Iris pigment epithelial cell (primary cell): ENCODE data around the gene GARNL3.

Experiments used
- DNase-seq: peaks from one replicate; pipeline ENCODE4 v3.0.0-alpha.2; 2011; ENCODE audit warnings: low read depth

The GARNL3 gene

DNA sequence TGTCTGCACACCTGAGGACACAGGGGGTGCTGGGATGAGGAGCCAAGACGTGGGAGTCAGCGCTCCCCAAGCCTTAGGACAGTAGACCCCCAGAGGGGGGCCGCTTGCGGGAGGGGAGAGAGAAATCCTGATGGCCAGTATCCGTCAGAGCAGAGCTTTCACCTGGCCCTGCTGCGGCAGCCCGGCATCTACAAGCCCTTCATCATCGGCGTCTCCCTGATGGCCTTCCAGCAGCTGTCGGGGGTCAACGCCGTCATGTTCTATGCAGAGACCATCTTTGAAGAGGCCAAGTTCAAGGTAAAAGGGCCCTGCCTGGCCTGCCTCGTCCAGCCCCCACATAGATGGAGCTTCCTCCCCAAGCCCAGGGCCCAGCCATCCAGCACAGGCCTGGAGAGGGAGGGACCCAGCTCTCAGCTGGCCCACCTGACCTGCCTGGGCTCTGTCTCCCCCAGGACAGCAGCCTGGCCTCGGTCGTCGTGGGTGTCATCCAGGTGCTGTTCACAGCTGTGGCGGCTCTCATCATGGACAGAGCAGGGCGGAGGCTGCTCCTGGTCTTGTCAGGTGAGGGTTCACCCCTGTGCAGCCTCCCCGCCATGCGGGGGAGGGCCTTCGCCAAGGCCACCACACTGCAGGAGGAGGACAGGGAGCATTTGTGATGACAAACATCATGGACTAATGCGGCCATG lies 139.1 kb downstream of the GARNL3 start:
- DNase-seq: no peak

DNA sequence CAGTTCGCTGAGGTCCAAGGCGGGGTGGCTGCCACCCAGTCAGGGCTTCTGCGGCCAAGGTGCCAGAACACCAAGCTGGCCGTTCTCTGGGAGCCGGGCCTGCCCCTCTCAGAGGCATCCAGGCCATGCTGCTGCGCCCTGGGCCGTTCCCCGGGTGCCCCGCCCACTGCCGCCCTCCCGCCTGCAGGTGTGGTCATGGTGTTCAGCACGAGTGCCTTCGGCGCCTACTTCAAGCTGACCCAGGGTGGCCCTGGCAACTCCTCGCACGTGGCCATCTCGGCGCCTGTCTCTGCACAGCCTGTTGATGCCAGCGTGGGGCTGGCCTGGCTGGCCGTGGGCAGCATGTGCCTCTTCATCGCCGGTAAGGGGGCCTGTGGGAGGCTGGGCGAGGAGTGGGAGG lies 140.1 kb downstream of the GARNL3 start:
- no peak for DNase-seq

- no peak for DNase-seq
Measured at GRCh38 chr9:127405344-127406125, 141.0 kb downstream of the GARNL3 start.

GRCh38 chr9:127406799-127407491 lies 142.4 kb downstream of the GARNL3 start:
- no peak for DNase-seq

DNA sequence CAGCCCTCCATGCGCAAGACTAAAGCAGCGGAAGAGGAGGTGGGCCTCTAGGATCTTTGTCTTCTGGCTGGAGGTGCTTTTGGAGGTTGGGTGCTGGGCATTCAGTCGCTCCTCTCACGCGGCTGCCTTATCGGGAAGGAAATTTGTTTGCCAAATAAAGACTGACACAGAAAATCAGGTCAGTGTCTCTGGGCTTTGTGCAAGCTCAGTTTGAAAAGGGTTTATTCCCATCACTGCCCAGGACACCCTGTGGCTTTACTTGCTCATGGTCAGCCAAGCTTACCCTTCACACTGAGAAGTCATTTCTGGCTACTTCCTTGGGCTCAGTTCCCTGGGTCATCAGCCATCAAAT lies 142.9 kb downstream of the GARNL3 start:
- no peak for DNase-seq

GRCh38 chr9:127411122-127411521 lies 146.5 kb downstream of the GARNL3 start:
- DNase-seq: no peak

GRCh38 chr9:127415141-127415540 lies 150.6 kb downstream of the GARNL3 start:
- DNase-seq: no peak

GRCh38 chr9:127415657-127416056 lies 151.1 kb downstream of the GARNL3 start:
- DNase-seq: no peak

GRCh38 chr9:127417131-127418036 lies 152.8 kb downstream of the GARNL3 start:
- DNase-seq: peak; percentile 12

- DNase-seq: peak; percentile 17
Measured at GRCh38 chr9:127418037-127418471, 153.5 kb downstream of the GARNL3 start.

DNA sequence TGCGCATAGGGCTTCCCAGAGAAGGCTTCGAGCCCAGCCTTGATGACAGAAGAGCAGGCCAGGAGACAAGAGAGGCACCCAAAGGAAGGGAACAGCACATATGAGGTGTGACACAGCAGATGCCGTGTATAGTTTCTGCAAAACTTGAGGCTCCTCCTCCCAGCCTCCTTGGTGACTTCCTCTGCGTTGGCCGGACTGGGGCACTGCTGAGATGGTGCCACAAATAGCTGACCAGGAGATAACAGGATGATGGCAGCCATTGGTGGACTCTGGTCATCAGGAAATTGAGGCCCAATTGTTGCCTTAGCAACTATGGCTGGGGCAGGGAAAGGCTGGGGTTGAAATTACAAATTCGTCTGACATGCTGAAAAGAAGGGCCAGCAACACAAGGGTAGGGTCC lies 154.8 kb downstream of the GARNL3 start:
- no peak for DNase-seq

DNA sequence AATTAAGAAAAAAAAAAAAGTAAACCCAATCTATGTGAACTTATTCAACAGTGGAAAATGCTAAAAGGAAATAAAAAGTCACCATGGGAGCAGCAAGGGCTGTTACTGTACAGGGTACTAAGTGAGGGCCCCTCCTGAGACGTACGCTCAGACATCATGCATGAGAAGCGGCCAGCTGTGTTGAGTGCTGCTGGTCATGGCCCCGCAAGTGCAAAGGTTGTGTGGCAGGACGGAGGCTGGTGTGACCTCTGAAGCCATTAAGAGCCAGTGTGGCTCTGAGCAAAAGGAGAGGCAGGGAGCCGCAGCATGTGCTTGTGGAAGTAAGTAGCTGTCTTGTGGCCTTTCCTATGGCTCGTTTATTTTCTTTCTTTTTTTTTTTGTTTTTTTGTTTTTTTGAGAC lies 156.5 kb downstream of the GARNL3 start:
- DNase-seq: no peak

DNA sequence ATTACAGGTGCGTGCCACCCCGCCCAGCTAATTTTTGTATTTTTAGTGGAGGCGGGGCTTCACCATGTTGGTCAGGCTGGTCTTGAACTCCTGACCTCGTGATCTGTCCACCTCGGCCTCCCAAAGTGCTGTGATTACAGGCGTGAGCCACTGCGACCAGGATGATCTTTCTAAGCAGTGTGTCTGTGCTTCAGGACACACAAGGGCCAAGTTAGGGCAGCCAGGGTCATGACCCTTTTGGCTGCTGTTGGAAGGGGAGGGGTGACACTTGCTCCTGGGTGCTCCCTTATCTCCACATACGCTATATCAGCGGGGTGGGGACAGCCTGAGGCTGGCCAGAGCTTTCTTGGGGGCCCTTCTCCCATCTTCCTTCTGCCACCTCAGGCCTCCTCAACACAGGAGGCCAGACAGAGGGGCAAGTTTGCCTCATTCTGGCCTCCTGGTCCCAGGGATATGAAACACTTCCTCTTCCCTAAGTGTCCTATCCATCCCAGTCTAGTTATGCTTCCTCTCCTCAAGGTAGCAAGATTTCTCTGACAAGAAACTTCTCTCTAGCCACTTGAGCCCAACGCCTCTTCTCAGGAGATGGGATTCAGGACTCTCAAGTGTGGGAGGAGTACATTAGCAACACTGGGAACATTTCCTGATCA lies 157.7 kb downstream of the GARNL3 start:
- DNase-seq: no peak

DNA sequence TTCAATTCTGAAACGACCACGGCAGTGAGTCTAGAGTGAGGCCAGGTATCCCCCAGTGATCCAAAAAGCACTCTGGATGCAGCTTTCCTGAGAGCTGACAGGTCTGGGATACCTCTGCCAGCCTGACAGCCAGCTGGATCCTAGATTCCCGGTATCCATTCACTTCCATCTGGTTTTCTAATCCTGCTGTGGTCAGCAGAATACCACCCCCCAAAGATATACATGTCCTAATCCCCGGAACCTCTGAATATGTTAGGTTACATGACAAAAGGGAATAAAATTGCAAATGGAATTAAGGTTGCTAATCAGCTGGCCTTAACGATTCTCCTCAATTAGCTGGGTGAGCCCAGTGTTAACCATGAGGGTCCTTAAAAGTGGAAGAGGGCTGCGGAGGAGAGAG lies 158.2 kb downstream of the GARNL3 start:
- no peak for DNase-seq

DNA sequence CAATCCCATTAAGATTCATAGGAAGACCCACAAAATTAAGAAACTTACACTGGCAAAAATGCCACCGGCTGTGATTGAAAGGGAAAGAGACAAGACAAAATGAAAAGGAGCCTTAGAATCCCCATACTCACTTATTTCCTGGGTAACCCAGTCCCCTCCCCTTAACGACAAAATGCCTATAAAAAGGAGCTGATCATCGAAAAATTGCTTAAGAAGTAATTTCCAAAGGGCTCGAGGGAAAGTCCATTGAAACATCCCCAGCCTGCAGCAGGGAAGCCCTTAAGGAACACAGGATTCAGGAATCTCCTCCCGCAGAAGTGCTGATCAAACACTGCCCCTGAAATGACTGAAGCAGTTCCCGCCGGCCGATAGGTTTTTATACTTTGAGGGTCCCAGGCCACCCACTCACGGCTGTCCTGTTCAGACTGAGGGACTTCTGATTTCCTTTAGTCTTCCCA lies 158.9 kb downstream of the GARNL3 start:
- DNase-seq: no peak

DNA sequence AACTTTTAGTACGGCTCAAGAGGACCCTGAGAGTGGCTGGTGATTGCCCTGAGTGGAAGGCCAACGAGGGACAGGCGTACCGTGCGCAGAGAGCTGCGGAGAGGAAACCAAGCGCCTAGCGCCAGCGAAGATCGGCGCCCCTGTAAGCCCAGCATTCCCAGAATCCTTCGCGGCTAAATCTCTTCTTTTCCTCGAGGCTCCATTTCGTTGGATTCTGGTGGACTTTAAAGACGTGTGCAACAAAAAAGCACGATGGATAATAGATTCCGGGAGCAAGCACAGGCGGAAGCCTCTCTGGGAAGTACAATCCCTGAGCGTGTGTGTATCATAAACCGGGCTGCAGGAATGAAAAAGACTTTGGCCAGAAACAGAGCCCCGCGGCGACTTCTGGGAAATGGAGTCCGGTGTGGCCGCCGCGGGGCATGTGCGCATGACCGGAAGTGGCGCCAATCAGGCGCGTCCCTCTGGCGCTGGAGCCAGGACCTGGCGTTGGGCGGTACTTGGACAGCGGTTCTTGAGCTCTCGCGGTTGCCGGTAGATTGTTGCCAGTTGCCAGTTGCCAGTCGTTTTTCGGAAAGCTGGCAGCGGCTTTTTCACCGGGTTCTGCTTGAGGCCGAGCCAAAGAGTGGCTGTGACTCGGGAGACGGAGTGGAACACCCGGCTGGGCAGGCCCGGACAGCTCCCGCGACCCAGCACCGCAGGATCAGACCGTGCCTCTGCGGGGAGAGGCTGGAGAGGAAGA lies 159.5 kb downstream of the GARNL3 start, which contains the start of gene ZNF79:
Gene ZNF79, plus strand, starts transcription at position 449 of the 742 bp plus-strand sequence. CDS start 406 bp downstream, outside the sequence.
- DNase-seq: peak; percentile 94

DNA sequence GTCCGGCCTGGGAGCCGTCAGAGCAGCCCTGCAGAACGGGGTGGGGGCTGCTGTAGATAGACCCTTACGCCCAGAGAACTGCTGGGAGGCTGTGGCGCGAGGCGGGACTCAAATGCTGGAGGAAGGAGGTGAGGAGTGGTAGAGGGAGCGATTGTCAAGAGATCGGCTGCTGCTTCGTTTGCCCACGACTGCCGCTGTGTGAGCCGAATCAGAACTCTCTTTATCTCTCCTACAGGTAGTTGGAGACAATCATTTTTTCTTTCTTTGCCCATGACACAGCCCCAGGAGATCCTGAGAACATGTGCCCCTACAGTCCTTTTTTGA lies 160.1 kb downstream of the GARNL3 start:
- peak; percentile 24 for DNase-seq

GRCh38 chr9:127426756-127427155 lies 162.2 kb downstream of the GARNL3 start:
- DNase-seq: no peak

- DNase-seq: no peak
Measured at GRCh38 chr9:127428348-127428747, 163.8 kb downstream of the GARNL3 start.

GRCh38 chr9:127430415-127430814 lies 165.8 kb downstream of the GARNL3 start:
- DNase-seq: no peak
